Cardiac septum (tissue), 1 donor: ENCODE results near the gene PWWP2B. TPM values are rescaled to one million over a fixed set of nuclear protein-coding genes. Genes with fewer than 3 reads are reported as not detected.
A peak's percentile ranks its signal among the peaks of the same experiment; 100 is the strongest.

ENCODE experiments used
- DNase-seq: peaks from one replicate; pipeline ENCODE4 v3.0.0-alpha.2; 2020; ENCODE audit warnings: low spot score
- intact Hi-C: fragments of 100-400 bp; cut with DNase I; formaldehyde crosslinking; loops from one replicate; pipeline ENCODE4 v1.14.0; 2022
- total RNA-seq: library from RNA; stranded (reverse); fragmentation: NEBNext Ultra II Directional; extraction: Animal tissue kit (Norgen Biotek cat#: 25700); gene quantifications from one replicate; pipeline ENCODE4 v1.2.1, GENCODE V29; 2021
- donor health status: DM: no; HTN: no; CAD: no.

The PWWP2B gene
- total RNA-seq, 1 donor from 2014 or later = 14.3 TPM

DNA sequence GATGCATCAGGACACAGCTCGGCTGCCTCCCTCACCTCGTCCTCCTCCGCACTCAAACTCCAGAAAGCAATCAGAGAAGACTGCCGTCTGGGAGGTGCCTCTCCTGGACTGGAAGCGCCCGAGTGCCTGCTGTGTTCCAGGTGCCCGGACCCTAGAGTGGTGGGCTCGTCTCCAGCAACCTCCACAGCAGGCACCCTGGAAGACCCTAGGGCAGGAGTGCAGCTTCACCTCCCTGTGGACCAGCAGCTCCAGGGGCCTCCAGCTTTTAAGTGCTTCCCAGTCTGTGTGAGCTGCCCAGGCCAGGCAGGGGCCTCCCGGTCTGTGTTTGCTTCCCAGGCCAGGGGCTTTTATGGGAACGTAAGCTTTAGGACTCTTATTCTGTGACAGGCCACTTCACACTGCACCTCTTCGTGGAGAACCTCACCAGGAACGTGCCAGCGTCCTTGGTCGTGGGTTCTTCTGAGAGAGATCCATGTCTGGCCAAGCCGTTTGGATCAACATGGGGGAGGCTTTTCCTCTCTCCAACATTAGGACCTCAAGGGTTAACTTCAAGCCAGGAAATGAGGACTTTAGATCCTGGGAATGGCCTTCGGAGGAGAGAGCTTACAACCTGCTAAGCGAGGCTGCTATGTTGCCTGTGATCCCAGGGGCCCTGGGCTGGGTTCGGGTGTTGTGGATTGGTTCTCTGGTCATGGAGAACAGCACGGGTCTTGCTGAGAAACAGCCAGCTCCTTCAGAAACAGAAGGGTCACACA is 5.9 kb upstream of the PWWP2B start:
- DNase-seq = no peak
- intact Hi-C loops = no loop called here

DNA sequence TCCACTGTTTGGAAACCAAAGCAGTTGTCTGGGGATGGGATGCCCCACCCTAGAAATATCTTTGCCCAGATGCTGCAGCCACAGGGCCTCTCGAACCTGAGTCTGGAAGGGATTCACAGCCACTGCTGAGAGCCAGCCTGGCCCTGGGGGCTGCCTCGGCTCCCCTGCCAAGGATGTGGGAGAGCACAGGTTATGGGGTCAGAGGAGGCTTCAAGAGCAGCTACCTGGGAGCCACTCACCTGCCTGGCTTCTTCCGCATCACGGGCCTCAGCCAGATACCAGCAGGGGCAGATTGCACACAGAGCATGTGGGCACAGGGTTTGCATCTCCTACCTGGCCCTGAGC is 5.4 kb upstream of the PWWP2B start:
- DNase-seq = no peak
- intact Hi-C loops = no loop called here

DNA sequence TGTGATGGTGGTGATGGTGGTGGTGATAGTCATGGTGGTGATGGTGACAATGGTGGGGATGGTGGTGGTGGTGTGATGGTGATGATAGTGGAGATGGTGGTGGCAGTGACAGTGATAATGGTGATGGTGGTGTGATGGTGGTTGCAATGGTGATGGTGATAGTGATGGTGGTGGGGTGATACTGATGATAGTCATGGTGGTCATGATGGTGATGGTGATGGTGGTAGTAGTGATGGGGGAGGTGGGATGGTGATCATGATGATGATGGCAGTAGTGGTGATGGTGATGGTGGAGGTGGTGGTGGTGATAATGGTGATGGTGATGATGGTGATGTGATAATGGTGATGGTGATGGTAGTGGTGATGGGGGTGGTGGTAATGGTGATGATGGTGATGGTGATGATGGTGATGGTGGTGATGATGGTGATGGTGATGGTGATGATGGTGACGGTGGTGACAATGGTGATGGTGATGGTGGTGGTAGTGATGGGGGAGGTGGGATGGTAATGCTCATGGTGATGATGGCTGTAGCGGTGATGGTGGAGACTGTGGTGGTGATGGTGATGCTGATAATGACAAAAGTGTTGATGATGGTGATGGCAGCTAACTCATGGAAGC is 4.7 kb upstream of the PWWP2B start:
- no peak for DNase-seq
- intact Hi-C loops = no loop called here

DNA sequence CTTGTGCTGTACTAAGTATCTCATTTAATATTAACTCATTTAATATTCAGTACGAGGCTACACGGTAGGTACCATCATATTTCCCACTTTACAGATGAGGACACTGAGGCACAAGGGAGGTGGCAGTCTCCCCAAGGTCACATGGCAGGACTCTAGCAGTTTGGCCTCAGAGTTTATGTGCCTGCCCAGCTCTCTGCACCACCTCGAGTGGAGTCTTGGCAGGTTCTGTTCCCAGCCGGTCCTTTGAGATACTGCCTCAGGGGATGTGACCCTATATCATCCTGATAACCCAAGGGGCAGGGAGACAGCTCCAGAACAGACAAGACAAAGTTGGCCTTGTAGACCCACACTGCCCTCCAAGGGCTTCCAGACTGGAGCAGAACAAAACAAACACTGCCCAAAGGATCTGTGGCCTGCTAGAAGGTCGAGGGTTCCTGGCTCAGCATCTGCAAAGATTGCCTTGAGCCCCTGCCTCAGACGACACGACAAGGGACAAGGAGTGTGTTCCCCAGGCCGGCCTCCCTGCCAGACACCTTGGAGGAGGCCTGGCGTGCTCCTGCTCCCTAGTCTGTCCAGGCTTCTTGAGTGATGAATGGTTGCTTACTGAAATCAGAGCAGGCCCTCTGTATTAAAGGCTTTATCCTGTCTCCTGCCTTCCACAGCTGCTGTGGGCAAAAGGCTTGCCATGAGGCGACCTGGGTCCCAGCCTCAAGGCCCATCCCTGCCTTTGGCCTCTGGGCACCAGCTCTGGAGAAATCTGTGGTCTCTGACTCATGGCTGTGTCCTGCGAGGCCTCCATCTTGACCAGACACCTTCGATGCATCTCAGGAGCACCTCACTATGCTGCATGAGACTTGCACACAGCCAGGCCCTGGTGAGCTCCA is 3.9 kb upstream of the PWWP2B start:
- intact Hi-C loops = no loop called here

DNA sequence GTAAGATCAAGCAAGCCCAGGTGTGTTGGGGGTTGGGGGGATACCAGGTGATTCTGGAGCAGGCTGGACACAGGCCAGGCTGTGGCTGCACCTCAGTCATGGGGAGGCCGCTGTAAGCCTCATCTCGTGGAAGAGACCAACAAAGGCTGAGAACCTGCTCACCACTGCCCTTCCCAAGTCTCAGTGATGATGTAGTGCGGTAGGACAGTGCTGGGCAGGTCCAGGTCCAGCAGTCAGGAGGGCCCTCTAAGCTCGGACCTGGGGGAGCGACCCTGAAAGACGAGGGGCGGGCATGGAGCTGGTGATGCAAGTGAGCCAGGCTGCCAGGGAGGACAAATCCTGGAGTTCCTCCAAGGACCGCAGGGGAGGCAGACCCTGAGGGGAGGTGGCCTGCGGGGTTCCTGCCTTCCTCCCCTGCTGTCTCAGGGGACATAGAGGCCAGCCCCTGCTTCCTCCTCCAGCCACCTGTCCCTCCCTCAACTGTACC is 3.3 kb upstream of the PWWP2B start:
- intact Hi-C loops = no loop called here
- DNase-seq = no peak

More for the DNA sequence above, 3.9 kb upstream of the PWWP2B start:
- no peak for DNase-seq

DNA sequence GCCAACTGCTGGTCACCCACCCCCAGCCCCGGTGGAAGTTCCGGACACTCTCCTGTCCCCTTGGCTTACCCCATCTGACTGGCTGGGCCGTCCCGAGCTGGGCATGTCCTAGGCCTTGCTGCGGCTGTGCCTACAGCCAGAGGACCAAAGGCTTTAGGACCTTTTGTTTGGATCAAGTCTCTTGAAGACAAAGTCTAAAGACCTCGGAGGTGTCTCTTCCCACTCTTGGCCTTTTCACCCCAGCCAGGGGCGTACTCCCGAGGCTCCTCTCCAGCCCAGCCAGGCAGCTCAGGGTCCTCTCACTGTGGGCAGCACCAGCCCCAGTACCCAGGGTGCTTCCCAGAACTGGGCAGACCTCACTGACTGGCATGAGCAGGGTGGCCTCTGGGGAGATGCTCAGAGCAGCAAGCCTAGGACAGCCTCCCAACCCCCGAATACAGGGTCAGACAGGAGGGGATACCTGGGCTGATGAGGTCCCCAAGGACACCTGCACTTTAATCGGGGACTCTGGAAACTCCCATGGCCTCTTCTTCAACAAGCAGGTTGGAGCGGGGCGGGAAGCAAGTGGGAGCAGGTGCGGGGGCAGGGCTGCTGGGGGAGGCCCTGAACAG is 2.7 kb upstream of the PWWP2B start:
- DNase-seq = no peak
- intact Hi-C loops = no loop called here

DNA sequence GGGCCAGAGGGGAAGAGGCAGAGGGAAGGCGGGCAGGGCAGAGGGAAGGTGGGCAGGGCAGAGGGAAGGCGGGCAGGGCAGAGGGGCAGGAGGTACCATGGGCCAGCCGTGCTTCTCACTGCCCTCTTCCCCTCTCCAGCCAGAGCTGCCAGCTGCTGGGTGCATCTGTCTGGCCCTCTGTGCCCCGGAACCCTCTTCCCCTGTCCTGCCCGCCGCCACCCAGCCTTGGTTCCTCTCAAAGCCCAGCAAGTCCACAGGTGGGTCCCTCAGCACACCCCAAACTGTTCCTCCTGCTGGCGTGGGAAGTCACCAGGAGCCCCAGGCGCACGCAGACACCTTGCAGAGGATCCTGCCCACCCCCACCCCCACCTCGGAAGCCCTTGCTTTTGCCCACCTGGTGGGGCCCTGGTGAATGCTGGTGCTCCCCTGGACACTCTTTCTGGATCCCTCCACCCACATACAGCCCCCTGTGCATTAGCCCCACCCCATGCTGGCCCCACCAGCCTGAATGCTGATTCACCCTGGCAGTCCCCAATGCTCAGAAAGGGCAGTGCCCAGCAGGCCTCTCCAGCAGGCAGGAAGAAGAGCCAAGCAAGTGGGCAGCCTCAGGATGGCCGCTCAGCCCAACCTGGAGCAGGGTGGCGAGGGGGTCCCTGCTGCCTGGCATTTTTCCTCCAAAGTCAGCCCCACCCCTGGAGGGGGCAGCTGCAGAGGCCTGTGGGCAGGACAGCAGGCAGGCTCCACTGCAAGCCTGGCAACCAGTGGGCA is 1.9 kb upstream of the PWWP2B start:
- no peak for DNase-seq
- intact Hi-C loops = loop anchor here (5.0 kb wide), 2 partner anchors 122 to 237 kb away; no protein-coding TSS in a partner anchor

DNA sequence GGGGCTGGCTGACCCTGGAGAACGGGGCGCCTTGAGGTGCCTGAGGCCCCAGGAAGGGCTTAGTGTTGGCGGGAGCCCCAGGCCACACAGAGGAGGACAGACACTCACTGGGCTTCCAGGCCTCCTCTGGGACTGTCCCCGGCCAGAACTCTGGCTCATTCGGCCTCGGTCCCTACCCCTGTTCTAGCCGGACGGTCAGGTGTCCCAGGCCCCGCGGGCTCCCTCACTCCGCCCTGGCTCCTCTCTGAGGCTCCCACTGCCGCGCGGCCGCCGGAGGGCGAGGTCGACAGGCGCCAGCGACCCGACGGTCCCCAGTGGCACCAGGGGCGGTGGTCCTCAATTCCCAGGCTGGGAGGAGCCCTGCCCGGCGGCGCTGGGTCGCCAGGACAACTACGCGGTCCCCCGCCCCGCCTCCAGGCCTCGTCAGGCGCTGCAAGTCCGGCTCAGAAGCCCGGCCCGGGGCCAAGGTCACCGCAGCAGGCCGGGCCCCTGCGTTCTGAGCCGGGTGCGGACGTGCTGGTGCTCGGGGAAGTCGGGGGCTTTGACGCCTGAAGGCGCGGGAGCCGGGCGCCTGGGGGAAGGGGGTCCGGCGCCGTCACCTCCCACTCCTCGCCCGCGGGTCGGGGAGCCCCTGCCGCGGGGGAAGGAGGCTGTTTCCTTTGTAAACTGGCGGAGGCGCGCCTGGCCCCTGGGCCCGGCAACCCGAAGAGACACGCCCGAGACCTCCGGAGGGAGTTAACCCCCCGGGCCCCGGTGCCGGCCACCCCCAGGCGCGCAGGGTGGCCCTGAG is 1.1 kb upstream of the PWWP2B start:
- intact Hi-C loops = loop anchor here (5.0 kb wide), 2 partner anchors 121 to 236 kb away; no protein-coding TSS in a partner anchor
- peak; percentile 88 for DNase-seq

DNA sequence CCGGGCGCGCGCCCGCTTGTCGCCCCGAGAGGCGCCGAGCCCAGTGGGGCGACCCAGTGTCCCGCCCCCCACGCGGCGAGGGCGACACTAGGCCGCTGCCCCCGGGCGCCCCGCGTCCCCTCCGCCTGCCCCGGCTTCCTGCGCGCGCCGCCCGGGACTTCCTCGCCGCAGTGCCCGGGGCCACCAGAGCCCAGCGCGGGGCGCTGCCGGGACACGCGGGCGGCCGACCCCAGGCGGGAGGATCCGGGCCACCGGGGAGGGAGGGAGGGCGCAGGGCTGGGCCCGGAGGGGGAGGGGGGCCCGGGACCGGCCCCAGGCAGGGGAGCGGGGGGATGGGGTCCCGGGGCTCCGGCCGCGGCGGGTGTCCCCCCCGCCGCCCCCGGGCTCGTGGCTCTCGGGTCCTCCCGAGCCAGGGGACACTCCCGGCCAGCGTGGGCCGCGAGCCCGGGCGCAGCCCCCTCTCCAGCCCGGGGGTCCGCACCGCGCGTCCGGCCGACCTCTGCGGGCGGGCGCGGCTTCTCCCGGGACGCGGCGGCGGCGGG is 435 bp upstream of the PWWP2B start:
- intact Hi-C loops = loop anchor here (5.0 kb wide), 2 partner anchors 121 to 236 kb away; no protein-coding TSS in a partner anchor
- no peak for DNase-seq

DNA sequence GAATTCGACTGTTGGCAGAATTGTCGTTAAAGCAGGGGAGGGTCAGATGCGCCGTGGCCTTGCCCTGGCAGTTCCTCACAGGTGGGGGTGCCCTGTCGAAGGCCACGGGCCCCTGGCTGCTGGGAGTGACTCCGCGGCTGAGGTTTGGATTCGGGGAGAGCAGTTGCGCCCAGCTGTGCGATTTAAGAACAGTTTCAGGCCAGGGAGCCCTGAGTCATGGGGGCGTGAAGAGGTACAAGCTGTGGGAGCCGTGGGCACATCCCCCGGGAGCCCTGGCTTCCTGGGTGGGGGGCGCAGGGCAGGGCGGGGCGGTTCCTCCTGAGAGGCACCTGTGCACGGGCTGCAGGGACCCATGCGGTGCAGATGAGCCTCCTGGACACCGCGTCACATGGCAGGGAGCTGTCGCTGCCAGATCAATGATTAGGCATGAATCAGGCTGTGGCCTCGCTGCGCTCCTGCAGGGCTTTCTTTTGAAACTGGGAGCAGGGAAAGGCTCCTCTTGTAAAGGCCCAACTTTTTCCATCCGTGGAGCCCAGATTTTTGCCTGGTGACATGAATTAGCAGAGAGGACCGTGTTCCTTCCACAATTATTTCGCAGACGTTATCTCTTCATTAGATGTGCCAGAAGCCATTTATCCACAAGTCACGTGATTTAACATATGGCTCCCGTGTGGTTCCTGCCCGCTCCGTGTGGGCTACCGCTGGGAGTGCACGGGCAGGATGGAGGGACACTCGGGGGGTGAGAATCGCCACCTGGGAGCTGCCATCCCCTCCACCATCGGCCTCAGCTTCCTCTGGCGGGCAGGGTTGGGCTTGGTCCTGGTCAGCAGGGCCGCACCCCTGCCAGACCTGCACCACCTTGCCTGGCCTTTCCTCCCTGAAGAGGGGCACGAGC is 918 bp downstream of the PWWP2B start:
- intact Hi-C loops = loop anchor here (5.0 kb wide), 2 partner anchors 119 to 234 kb away; no protein-coding TSS in a partner anchor
- DNase-seq = no peak

DNA sequence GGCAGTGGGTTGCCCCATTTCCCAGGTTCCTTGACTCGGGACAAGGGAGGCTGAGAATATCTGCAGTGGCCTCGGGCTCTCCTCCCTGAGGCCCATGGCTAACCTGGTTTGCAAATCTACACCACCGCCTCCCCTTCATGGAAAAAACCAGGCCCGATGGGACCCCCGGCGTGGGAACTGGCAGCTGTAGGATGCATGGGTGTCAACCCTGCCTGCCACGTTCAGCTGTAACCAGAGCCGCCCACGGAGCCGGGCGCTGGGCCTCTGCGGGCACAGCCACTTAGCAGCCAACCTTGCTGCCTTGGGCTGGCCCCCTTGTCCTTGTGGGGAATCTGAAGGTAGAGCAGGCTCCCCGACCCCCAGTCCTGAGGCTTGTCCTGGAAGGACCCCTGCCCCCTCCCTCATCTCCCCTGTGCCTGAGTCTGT is 1.6 kb downstream of the PWWP2B start:
- intact Hi-C loops = loop anchor here (5.0 kb wide), 2 partner anchors 119 to 234 kb away; no protein-coding TSS in a partner anchor
- no peak for DNase-seq

DNA sequence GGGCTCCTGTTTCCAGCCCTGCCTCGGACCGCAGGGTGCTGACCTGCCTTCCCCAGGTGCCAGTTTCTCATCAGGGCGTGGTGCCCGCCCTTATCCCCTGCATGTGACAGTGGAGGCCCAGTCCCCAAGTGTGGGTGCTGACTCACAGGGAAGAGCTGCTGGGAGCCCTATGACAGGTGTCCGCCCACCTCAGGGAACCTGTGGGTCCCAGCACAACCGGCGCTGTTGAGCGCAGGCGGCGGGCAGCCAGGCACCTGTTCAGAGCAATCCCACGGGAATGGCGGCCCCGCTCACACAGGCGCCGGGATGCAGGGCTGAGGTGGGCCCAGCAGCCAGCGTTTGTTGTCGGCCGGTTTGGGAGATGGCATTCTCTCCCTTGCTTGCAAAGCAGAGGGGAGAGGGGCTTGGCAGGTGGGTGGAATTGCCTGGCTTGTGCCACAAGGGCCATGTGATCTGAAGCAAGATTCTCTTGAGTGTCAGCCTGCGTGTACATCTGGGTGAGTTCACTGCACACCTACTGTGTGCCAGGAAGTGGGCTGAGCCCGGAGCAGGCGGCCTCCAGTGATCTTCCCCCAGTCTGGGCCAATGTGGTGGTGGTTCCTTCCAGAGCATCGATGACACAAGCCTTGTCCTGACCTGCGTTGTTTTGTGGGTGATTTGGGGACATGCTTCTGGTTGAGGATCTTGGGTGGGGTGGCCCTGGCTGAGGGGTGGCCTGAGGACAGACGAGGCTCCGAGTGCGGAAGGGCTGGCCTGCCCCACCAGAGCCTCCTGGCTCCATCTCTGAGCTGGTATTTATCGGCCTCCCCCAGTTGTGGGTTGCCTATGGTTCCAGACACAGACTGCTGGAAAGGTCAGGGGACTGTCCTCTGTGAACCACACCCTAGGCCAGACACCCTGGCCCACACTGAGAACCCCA is 2.4 kb downstream of the PWWP2B start:
- no peak for DNase-seq
- intact Hi-C loops = loop anchor here (5.0 kb wide), 2 partner anchors 118 to 233 kb away; no protein-coding TSS in a partner anchor

DNA sequence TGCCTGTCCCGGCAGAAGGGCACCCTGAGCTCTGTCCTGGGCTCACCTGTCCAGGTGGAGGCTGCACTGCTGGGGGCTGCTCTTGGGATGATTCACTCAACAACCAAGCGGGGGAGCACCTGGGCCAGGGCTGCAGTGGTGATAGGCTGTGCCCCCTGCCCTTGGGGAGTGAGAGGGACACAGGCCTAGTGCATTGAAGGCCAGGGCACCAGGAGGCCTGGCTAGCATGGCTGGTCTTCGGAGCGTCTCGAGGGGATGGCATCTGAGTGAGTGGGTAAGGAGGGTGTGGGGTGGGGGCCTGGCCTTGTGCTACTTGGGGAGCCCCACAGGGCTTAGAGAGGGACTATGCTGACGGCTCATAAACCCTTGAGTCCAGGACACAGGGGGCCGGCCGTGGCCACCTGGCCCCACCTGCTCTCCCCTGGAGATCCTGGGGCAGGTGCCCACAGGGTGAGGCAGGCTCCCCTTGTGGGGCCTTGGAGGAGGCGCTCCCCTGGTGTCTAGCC is 3.1 kb downstream of the PWWP2B start:
- intact Hi-C loops = no loop called here

DNA sequence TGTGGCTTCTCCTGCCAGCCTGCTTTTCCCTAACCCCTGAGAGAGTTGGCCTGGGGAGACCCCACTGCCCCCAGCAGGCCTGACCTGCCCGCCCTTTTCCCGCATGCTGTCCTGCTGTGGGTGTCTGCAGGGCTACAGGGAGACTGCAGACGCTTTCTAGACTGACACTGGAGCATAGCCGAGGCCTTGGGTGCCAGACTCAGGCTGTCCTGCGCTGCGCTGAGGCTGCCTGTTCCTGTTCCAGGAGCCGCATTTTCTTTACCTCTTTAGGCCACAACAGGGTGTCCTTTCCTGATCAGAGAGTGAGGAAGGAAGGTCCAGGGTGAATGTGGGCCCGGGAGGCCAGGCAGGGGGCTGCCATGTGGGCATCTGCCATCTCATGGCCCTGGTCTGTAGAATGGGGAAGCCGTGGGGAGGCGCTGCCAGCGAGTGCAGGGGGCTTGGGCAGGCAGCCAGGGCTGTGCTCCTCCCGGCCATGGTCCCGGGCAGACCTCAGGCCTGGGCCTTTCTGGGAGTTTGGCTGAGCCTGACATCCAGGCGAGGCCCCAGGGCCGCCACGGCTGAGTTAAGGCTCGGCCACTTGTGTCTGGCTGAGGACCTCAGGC is 3.6 kb downstream of the PWWP2B start:
- DNase-seq = no peak
- intact Hi-C loops = no loop called here

More for the DNA sequence above, 3.1 kb downstream of the PWWP2B start:
- no peak for DNase-seq
